HEK293 (cell line): ENCODE data around the gene EBF3.

Source experiments
- CTCF ChIA-PET: fragments of 350-600 bp; formaldehyde crosslinking; extraction: SDS; loops from one replicate; lab custom pipeline; 2021; ENCODE audit warnings: antibody characterized with exemption; lab: Yijun Ruan, JAX
- POLR2A ChIA-PET: fragments of 300-600 bp; formaldehyde crosslinking; extraction: SDS; loops from one replicate; lab custom pipeline; 2020; ENCODE audit warnings: antibody characterized with exemption, inconsistent platforms; lab: Yijun Ruan, JAX
- H3K27ac ChIP-seq: fragments of 200-500 bp; sonication (Bioruptor generic); 2 replicates; pipeline ENCODE4 v1.5.1; 2014; ENCODE audit warnings: low read depth, low read length, control low read depth, inconsistent platforms; ENCODE audit errors: extremely low read depth
- H3K36me3 ChIP-seq, 2 experiments: fragments of 200-500 bp in 1 of 2; sonication (Bioruptor generic) in 1 of 2; 1 replicate in 1 of 2; 2 replicates in 1 of 2; pipeline ENCODE4 v1.5.1; 2014 to 2017; ENCODE audit warnings: inconsistent platforms in 2 of 2, low read length in 2 of 2; ENCODE audit not compliant: control insufficient read depth in 2 of 2, insufficient read depth in 1 of 2
- H3K4me1 ChIP-seq: fragments of 200-500 bp; sonication (Bioruptor generic); 2 replicates; pipeline ENCODE4 v1.5.1; 2014; ENCODE audit warnings: mild to moderate bottlenecking, low read length, inconsistent platforms; ENCODE audit not compliant: control insufficient read depth, insufficient read depth
- H3K4me3 ChIP-seq: 2 replicates; pipeline ENCODE4 v1.5.1; 2011; ENCODE audit warnings: low read depth, mild to moderate bottlenecking, control low read depth, low read length, moderate library complexity
- H3K9me3 ChIP-seq: fragments of 200-500 bp; sonication (Bioruptor generic); 2 replicates; pipeline ENCODE4 v1.5.1; 2014; ENCODE audit warnings: low read depth, low read length, inconsistent platforms; ENCODE audit not compliant: control insufficient read depth, insufficient read depth
- AEBP2 ChIP-seq: fragments of 450-650 bp; formaldehyde crosslinking; IDR thresholded peaks from 2 replicates; pipeline ENCODE4 v1.5.1; 2016; ENCODE audit warnings: missing biosample characterization, missing genetic modification characterization, borderline replicate concordance
- EGR2 ChIP-seq: fragments of 450-650 bp; formaldehyde crosslinking; IDR thresholded peaks from 2 replicates; pipeline ENCODE4 v1.5.1; 2016; ENCODE audit warnings: low read depth, missing biosample characterization, missing genetic modification characterization
- ELK4 ChIP-seq: IDR thresholded peaks from 2 replicates; pipeline ENCODE4 v1.6.1; 2011; ENCODE audit warnings: mild to moderate bottlenecking, low read depth, low read length, borderline replicate concordance
- KLF7 ChIP-seq: fragments of 450-650 bp; formaldehyde crosslinking; IDR thresholded peaks from 2 replicates; pipeline ENCODE4 v1.5.1; 2016; ENCODE audit warnings: missing biosample characterization, missing genetic modification characterization, borderline replicate concordance
- SCRT1 ChIP-seq: fragments of 450-650 bp; formaldehyde crosslinking; IDR thresholded peaks from 2 replicates; pipeline ENCODE4 v1.5.1; 2016; ENCODE audit warnings: missing biosample characterization, missing genetic modification characterization, borderline replicate concordance
- SCRT2 ChIP-seq: fragments of 450-650 bp; formaldehyde crosslinking; IDR thresholded peaks from 2 replicates; pipeline ENCODE4 v1.5.1; 2016; ENCODE audit warnings: missing biosample characterization, missing genetic modification characterization
- SETDB1 ChIP-seq: IDR thresholded peaks from one replicate; pipeline ENCODE4 v1.6.1; 2017; ENCODE audit warnings: mild to moderate bottlenecking, low read length, moderate library complexity, mixed read lengths; ENCODE audit not compliant: insufficient read length
- TCF7L2 ChIP-seq: IDR thresholded peaks from 2 replicates; pipeline ENCODE4 v1.6.1; 2011; ENCODE audit warnings: low read depth, mild to moderate bottlenecking, inconsistent platforms, low read length, moderate library complexity, borderline replicate concordance
- ZBTB48 ChIP-seq: fragments of 450-650 bp; formaldehyde crosslinking; IDR thresholded peaks from 2 replicates; pipeline ENCODE4 v1.5.1; 2016; ENCODE audit warnings: missing biosample characterization, missing genetic modification characterization
- ZEB2 ChIP-seq: fragments of 450-650 bp; formaldehyde crosslinking; IDR thresholded peaks from 2 replicates; pipeline ENCODE4 v1.5.1; 2016; ENCODE audit warnings: missing biosample characterization, missing genetic modification characterization
- ZFHX2 ChIP-seq: fragments of 450-650 bp; formaldehyde crosslinking; conservative IDR thresholded peaks from 2 replicates; pipeline ENCODE4 v1.5.1; 2016; ENCODE audit warnings: missing biosample characterization, missing genetic modification characterization
- ZNF114 ChIP-seq: fragments of 450-650 bp; formaldehyde crosslinking; IDR thresholded peaks from 2 replicates; pipeline ENCODE4 v1.5.0; 2017; ENCODE audit warnings: missing biosample characterization, missing genetic modification characterization
- ZNF132 ChIP-seq: fragments of 450-650 bp; formaldehyde crosslinking; IDR thresholded peaks from 2 replicates; pipeline ENCODE4 v1.5.1; 2017; ENCODE audit warnings: missing biosample characterization, missing genetic modification characterization, borderline replicate concordance
- ZNF202 ChIP-seq: fragments of 450-650 bp; formaldehyde crosslinking; IDR thresholded peaks from 2 replicates; pipeline ENCODE4 v1.5.1; 2016; ENCODE audit warnings: missing biosample characterization, missing genetic modification characterization, borderline replicate concordance
- ZNF23 ChIP-seq: fragments of 450-650 bp; formaldehyde crosslinking; IDR thresholded peaks from 2 replicates; pipeline ENCODE4 v1.5.1; 2016; ENCODE audit warnings: missing biosample characterization, missing genetic modification characterization, borderline replicate concordance
- ZNF239 ChIP-seq: fragments of 450-650 bp; formaldehyde crosslinking; IDR thresholded peaks from 2 replicates; pipeline ENCODE4 v1.5.1; 2016; ENCODE audit warnings: missing biosample characterization, missing genetic modification characterization
- ZNF280C ChIP-seq: fragments of 450-650 bp; formaldehyde crosslinking; IDR thresholded peaks from 2 replicates; pipeline ENCODE4 v1.5.1; 2016; ENCODE audit warnings: missing biosample characterization, missing genetic modification characterization
- ZNF292 ChIP-seq: fragments of 450-650 bp; formaldehyde crosslinking; IDR thresholded peaks from 2 replicates; pipeline ENCODE4 v1.5.1; 2016; ENCODE audit warnings: low read depth, missing biosample characterization, missing genetic modification characterization, borderline replicate concordance
- ZNF350 ChIP-seq: fragments of 450-650 bp; formaldehyde crosslinking; IDR thresholded peaks from 2 replicates; pipeline ENCODE4 v1.5.0; 2017; ENCODE audit warnings: missing biosample characterization, mild to moderate bottlenecking, missing genetic modification characterization
- ZNF354C ChIP-seq: fragments of 450-650 bp; formaldehyde crosslinking; IDR thresholded peaks from 2 replicates; pipeline ENCODE4 v1.5.1; 2016; ENCODE audit warnings: missing biosample characterization, missing genetic modification characterization, low read depth, borderline replicate concordance
- ZNF37A ChIP-seq: fragments of 450-650 bp; IDR thresholded peaks from 2 replicates; pipeline ENCODE4 v1.5.1; 2018; ENCODE audit warnings: missing biosample characterization, missing genetic modification characterization
- ZNF561 ChIP-seq: fragments of 450-650 bp; IDR thresholded peaks from 2 replicates; pipeline ENCODE4 v1.5.1; 2018; ENCODE audit warnings: missing biosample characterization, missing genetic modification characterization, borderline replicate concordance
- ZNF677 ChIP-seq: fragments of 450-650 bp; IDR thresholded peaks from 2 replicates; pipeline ENCODE4 v1.5.0; 2018; ENCODE audit warnings: missing biosample characterization, mild to moderate bottlenecking, missing genetic modification characterization, moderate library complexity
- ZNF692 ChIP-seq: fragments of 450-650 bp; formaldehyde crosslinking; IDR thresholded peaks from 2 replicates; pipeline ENCODE4 v1.5.1; 2016; ENCODE audit warnings: missing biosample characterization, missing genetic modification characterization
- ZNF747 ChIP-seq: fragments of 450-650 bp; formaldehyde crosslinking; IDR thresholded peaks from 2 replicates; pipeline ENCODE4 v1.5.1; 2016; ENCODE audit warnings: missing biosample characterization, missing genetic modification characterization
- ZNF792 ChIP-seq: fragments of 450-650 bp; formaldehyde crosslinking; IDR thresholded peaks from 2 replicates; pipeline ENCODE4 v1.5.1; 2016; ENCODE audit warnings: missing biosample characterization, missing genetic modification characterization
- ZNF830 ChIP-seq: fragments of 450-650 bp; IDR thresholded peaks from 2 replicates; pipeline ENCODE4 v1.5.0; 2018; ENCODE audit warnings: missing biosample characterization, missing genetic modification characterization, low read depth, mild to moderate bottlenecking, moderate library complexity
- ZSCAN30 ChIP-seq: fragments of 450-650 bp; IDR thresholded peaks from 2 replicates; pipeline ENCODE4 v1.5.1; 2018; ENCODE audit warnings: missing biosample characterization, mild to moderate bottlenecking, missing genetic modification characterization, moderate library complexity

The EBF3 gene

GRCh38 chr10:129843702-129844101 is 120.4 kb downstream of the EBF3 start:
- ChIA-PET POLR2A (no interaction called here), CTCF (no interaction called here)
- Histone ChIP-seq H3K27ac (no peak overlapping the region), H3K9me3 (no peaks in the 10 kb centered on the region), H3K36me3 (peaks cover 0 to 66% of the 10 kb centered on the region in 2 experiments), H3K4me1 (no peaks in the 10 kb centered on the region), H3K4me3 (no peak overlapping the region)
- no peak for TF ChIP-seq SCRT2 (tag by site-specific recombination)
- TF ChIP-seq KLF7: no peak
- TF ChIP-seq ZNF561: no peak
- no peak for TF ChIP-seq ZNF202
- TF ChIP-seq ZNF114 (tag by site-specific recombination): no peak
- no peak for TF ChIP-seq ZNF792
- no peak for TF ChIP-seq ZNF292 (tag by site-specific recombination)
- no peak for TF ChIP-seq ZNF239 (tag by site-specific recombination)
- no peak for TF ChIP-seq TCF7L2
- TF ChIP-seq ZEB2 (tag by site-specific recombination): no peak
- no peak for TF ChIP-seq ZNF677 (tag by site-specific recombination)
- TF ChIP-seq ZFHX2 (tag by site-specific recombination): no peak
- TF ChIP-seq SETDB1: no peak
- TF ChIP-seq ZNF354C (tag by site-specific recombination): no peak
- TF ChIP-seq AEBP2 (tag by site-specific recombination): no peak

- CTCF ChIA-PET: no interaction called here
- no peak overlapping the region for H3K4me3 ChIP-seq
- H3K9me3 ChIP-seq: no peaks in the 10 kb centered on the region
- TF ChIP-seq ZBTB48 (tag by site-specific recombination) (no peak), SCRT1 (tag by site-specific recombination) (no peak), ZNF23 (tag by site-specific recombination) (no peak), EGR2 (tag by site-specific recombination) (0 out of 2 replicates have a peak, but pooled peaks have one; percentile 1)
- H3K4me1 ChIP-seq: no peaks in the 10 kb centered on the region
- POLR2A ChIA-PET: no interaction called here
- peaks cover 0 to 66% of the 10 kb centered on the region in 2 experiments for H3K36me3 ChIP-seq
- H3K27ac ChIP-seq: no peak overlapping the region
These were observed 120.9 kb downstream of the EBF3 start for GRCh38 chr10:129843131-129843541.

- POLR2A ChIA-PET: no interaction called here
- CTCF ChIA-PET: no interaction called here
- Histone ChIP-seq H3K9me3 (no peaks in the 10 kb centered on the region), H3K4me3 (no peak overlapping the region), H3K4me1 (no peaks in the 10 kb centered on the region), H3K36me3 (peaks cover 0 to 66% of the 10 kb centered on the region in 2 experiments), H3K27ac (no peak overlapping the region)
- no peak for TF ChIP-seq ZSCAN30 (tag by site-specific recombination)
- no peak for TF ChIP-seq ZNF692
- TF ChIP-seq ZFHX2 (tag by site-specific recombination): no peak
- no peak for TF ChIP-seq ZNF132 (tag by site-specific recombination)
- no peak for TF ChIP-seq ZNF350 (tag by site-specific recombination)
- no peak for TF ChIP-seq ZNF830 (tag by site-specific recombination)
- no peak for TF ChIP-seq ZNF792
- TF ChIP-seq ELK4: no peak
- TF ChIP-seq ZNF37A (tag by site-specific recombination): no peak
- TF ChIP-seq ZNF747: no peak
- TF ChIP-seq ZNF280C (tag by site-specific recombination): no peak
These were observed 122.0 kb downstream of the EBF3 start for GRCh38 chr10:129842031-129842430.
